ENCODE measurements around the gene BMPR1B.
"Not testable (repeated sequence)": the region's sequence is repeated elsewhere in the genome, so short reads cannot be mapped to it uniquely, and the experiment has no call there.

BMPR1B gene

DNA sequence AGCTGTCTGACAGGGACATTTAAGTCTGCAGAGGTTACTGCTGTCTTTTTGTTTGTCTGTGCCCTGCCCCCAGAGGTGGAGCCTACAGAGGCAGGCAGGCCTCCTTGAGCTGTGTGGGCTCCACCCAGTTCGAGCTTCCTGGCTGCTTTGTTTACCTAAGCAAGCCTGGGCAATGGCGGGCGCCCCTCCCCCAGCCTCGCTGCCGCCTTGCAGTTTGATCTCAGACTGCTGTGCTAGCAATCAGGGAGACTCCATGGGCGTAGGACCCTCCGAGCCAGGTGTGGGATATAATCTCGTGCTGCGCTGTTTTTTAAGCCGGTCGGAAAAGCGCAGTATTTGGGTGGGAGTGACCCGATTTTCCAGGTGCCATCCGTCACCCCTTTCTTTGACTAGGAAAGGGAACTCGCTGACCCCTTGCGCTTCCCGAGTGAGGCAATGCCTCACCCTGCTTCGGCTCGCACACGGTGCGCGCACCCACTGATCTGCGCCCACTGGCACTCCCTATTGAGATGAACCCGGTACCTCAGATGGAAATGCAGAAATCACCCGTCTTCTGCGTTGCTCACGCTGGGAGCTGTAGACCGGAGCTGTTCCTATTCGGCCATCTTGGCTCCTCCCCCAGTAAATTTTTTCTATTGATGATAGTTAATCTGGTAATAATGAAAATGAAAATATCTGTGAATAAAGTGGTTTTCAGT lies 83.6 kb downstream of the BMPR1B start:
- DNase-seq = not testable (repeated sequence)

GRCh38 chr4:94841864-94842221 lies 84.1 kb downstream of the BMPR1B start:
- no peak for DNase-seq

DNA sequence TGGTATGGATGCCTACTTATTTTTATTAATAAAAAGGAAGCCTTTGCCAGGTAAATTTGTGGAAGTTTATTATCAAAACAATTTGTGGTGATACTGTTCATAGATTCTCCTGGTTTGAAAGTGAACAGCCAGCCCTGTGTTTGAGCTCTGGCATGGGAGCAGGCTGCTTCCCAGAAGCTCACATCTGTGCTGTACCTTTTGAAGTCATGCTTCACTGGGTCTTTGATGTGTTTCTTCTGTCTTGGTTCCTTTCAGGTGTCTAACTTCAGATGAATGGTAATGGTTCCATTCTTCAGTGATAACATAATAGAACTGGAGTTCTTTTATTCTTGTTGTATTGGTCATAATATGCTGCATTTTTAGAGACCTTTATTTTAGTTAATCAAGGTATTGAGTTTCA lies 85.5 kb downstream of the BMPR1B start:
- no peak for DNase-seq

- no peak for DNase-seq
Observed at GRCh38 chr4:94848326-94848725, 90.6 kb downstream of the BMPR1B start.

DNA sequence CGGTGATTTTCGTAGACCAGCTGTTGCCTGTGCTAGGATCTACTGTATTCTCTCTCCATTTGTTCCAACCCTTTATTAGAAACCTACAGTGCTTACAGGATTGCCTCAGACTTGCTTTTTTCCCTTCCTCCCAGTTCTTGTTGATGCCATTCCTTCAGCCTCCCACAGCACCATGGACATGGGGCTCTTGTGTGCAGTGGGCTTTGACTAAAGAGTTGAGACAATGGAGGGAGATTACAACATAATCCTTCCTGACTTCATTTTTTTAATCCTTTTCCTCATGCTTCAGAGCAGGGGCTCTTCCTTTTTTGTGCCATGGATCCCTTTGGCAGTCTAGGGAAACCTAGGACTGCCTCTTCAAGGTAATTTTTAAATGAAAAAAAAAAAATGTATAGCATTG lies 92.1 kb downstream of the BMPR1B start:
- DNase-seq = no peak

GRCh38 chr4:94852616-94853015 lies 94.9 kb downstream of the BMPR1B start:
- DNase-seq = no peak

DNA sequence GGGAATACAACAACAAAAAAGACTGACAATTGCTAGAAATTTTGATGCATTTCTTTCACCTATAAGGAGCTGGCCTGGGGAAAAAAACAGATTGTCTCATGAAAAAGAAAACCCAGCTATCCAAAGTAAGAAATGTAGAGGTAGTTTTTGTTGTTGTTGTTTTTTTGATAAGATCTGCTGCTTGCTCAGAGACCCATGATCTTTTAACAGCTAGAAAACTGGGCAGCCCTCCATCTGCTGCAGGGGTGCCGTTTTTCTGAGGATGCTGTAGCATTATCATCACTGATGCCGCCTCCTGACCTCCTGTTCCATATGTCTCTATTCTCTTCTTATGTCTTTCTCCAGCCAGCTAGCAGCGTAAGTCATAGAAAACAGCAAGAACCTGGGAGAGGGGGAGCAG lies 98.3 kb downstream of the BMPR1B start:
- DNase-seq = no peak

DNA sequence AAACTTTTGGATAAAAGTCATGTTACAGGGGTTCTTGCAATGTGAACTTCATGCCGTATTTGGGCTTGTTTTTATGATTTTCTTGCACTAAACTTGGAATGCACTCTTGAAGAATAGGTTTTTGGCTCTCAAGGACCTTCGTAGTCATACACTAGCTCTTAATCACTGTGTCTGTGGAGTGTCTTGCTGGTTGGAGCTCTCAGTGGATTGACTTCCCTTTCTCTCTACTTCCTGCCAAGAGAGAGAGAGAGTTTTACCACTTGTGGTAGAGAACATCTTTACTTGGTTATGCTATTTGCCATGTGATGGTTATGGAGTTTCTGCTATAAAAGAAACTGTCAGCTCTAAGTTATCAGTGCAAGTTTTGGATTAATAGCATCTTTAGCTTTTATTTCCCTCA lies 112.4 kb downstream of the BMPR1B start:
- no peak for DNase-seq

GRCh38 chr4:94871644-94872305 lies 114.0 kb downstream of the BMPR1B start:
- DNase-seq = no peak

- no peak for DNase-seq
Observed at GRCh38 chr4:94877973-94878372, 120.2 kb downstream of the BMPR1B start.

GRCh38 chr4:94880956-94881355 lies 123.2 kb downstream of the BMPR1B start:
- DNase-seq = no peak

DNA sequence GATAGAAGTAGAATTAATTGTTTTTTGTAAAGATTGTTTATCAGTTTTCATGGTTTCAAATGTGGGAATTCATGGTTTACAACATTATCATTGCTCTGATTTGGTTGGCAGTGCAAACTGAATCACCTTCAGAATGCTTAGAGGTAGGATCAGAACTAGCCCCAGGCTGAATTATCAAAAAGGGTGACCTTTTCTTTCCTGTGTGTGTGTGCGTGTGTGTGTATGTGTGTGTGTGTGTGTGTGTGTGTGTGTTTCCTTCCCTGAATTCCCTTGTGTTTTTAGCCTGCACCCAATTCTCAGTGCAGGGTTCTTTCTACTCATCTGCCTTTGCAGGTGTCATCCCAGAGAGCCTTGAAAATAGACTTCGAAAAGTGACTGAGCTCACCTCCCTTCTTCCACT lies 125.0 kb downstream of the BMPR1B start:
- no peak for DNase-seq

GRCh38 chr4:94887027-94887426 lies 129.3 kb downstream of the BMPR1B start:
- DNase-seq = no peak

GRCh38 chr4:94889523-94889922 lies 131.8 kb downstream of the BMPR1B start:
- DNase-seq = no peak

GRCh38 chr4:94889946-94890345 lies 132.2 kb downstream of the BMPR1B start:
- no peak for DNase-seq

- DNase-seq = no peak
Observed at GRCh38 chr4:94890579-94890978, 132.8 kb downstream of the BMPR1B start.

DNA sequence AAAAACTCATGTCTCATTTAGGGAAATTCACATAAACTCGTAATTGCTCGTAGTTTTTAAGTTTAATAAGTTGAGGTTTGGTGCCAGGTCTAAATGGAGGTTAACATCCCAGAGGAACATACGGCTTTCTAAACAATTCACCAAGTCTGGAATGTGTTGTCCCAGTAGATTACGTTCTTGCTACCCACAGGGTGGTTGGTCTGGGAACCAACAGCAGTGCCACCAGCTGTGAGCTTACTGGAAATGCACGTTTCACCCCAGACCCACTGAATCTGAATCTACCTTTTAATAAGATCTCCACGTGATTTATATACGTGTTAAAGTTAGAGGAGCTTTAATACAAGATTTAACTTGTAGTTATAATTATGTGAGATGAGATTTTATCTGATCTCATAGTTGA lies 134.3 kb downstream of the BMPR1B start:
- DNase-seq = no peak

- DNase-seq = no peak
Observed at GRCh38 chr4:94895081-94895480, 137.3 kb downstream of the BMPR1B start.

DNA sequence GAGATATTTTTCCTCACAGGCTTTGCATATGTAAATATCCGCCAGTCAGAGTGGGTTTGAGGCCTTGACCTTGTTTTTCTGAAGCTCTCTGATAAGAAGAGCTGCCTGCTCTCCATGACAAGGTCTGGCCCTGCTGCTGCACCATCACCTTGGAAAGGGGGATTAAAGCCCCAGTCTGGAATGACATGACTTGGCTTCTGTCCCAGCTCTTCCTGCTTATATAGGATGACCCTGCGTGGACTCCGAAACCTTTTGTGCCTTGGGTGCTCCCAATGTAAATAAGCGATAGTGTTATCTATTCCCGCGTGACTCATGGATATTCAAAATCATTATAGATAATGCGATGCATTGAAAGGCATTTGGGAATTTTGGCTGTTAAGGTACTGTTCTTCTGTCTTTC lies 139.3 kb downstream of the BMPR1B start:
- DNase-seq = no peak

DNA sequence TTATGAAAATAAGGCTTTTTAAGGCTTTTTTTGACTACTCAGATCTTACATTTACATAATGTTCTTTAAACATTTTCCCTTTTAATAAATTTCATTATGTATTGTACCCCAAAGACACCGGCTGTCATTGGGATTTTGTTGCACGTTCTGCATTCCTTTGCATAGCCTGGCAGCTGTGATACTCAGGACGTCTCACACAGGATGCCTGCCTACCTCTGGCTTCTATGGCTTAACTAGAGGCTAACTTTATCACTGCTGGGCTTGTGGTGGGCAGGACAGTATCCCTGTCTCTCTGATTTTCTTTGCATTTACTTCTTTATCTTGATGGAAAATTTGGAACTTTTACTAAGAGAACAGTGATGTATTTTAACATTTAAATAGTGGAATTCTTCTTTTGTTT lies 147.8 kb downstream of the BMPR1B start:
- no peak for DNase-seq

- DNase-seq = no peak
Observed at GRCh38 chr4:94909645-94910044, 151.9 kb downstream of the BMPR1B start.

- DNase-seq = no peak
Observed at GRCh38 chr4:94911106-94911505, 153.4 kb downstream of the BMPR1B start.

DNA sequence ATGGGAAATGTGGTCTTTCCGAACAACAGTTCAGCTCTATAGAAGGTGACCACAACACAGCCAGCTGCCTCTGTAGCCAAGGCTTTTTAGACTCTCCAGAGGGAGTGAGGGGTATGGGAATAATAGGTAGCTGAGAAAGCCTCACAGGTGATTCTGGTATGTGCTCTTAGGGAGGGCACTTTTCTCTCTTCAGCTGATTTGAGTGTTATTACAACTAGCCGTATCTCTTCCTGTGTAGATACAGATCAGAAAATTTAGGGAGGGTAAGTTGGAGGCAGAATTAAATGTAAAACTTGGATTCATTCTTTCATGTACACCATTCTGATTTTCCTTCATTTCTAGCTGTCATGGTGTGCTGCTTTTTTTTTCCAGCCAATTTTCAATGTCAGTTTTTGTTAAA lies 154.9 kb downstream of the BMPR1B start:
- DNase-seq = no peak

GRCh38 chr4:94913316-94913715 lies 155.6 kb downstream of the BMPR1B start:
- no peak for DNase-seq

GRCh38 chr4:94917146-94917545 lies 159.4 kb downstream of the BMPR1B start:
- no peak for DNase-seq

All from NCI-H1105 (cell line).